Smooth muscle cell (in vitro differentiated cells): Measurements from ENCODE around the gene VIL1. TPM values are rescaled to one million over a fixed set of nuclear protein-coding genes. Genes with fewer than 3 reads are reported as not detected.

Experiments
- DNase-seq: peaks from one replicate; lab custom pipeline; 2025; ENCODE audit not compliant: unreplicated experiment; lab: John Stamatoyannopoulos, UW
- H2AFZ ChIP-seq: fragments of 200-600 bp; sonication (generic); 2 replicates; pipeline ENCODE4 v1.6.0; 2016; ENCODE audit warnings: antibody characterized with exemption, low read depth, mild to moderate bottlenecking
- H3F3A ChIP-seq: fragments of 200-600 bp; sonication (generic); 2 replicates; pipeline ENCODE4 v1.6.0; 2017; ENCODE audit warnings: antibody characterized with exemption, low read depth
- H3K27ac ChIP-seq: fragments of 200-600 bp; sonication (generic); 2 replicates; pipeline ENCODE4 v1.5.1; 2016; ENCODE audit warnings: low read depth, mild to moderate bottlenecking
- H3K27me3 ChIP-seq: fragments of 200-600 bp; sonication (generic); 2 replicates; pipeline ENCODE4 v1.6.1; 2016; ENCODE audit warnings: low read depth, mild to moderate bottlenecking
- H3K36me3 ChIP-seq: fragments of 200-600 bp; sonication (generic); 2 replicates; pipeline ENCODE4 v1.5.1; 2016; ENCODE audit warnings: low read depth
- H3K4me1 ChIP-seq: fragments of 200-600 bp; sonication (generic); 2 replicates; pipeline ENCODE4 v1.5.1; 2016; ENCODE audit warnings: low read depth
- H3K4me2 ChIP-seq: fragments of 200-600 bp; sonication (generic); 2 replicates; pipeline ENCODE4 v1.6.0; 2016; ENCODE audit warnings: mild to moderate bottlenecking
- H3K4me3 ChIP-seq: fragments of 200-600 bp; sonication (generic); 2 replicates; pipeline ENCODE4 v1.5.1; 2016; ENCODE audit warnings: mild to moderate bottlenecking
- H3K79me2 ChIP-seq: fragments of 200-600 bp; sonication (generic); 2 replicates; pipeline ENCODE4 v1.6.0; 2016; ENCODE audit warnings: low read depth, mild to moderate bottlenecking
- H3K9ac ChIP-seq: fragments of 200-600 bp; sonication (generic); 2 replicates; pipeline ENCODE4 v1.6.0; 2016; ENCODE audit warnings: low read depth
- H3K9me3 ChIP-seq: fragments of 200-600 bp; sonication (generic); replicated peaks from 2 replicates; pipeline ENCODE4 v1.5.1; 2016; ENCODE audit warnings: low read depth
- H4K20me1 ChIP-seq: fragments of 200-600 bp; sonication (generic); 2 replicates; pipeline ENCODE4 v1.6.0; 2016; ENCODE audit warnings: low read depth
- WGBS: methylation state at CpG from one replicate; pipeline ENCODE4 v1.1.7; 2016; ENCODE audit warnings: low lambda C conversion rate; 5-methylcytosine and 5-hydroxymethylcytosine counted together
- polyA plus RNA-seq: library from polyadenylated mRNA; unstranded; fragments of >200 nt; fragmentation: Nextera tagmentation; extraction: Ambion mirVana; gene quantifications from 2 replicates; pipeline ENCODE4 v1.2.1, GENCODE V29; 2016
- total RNA-seq: library from RNA; depleted of rRNA; stranded (reverse); fragments of >200 nt; gene quantifications from 2 replicates; pipeline ENCODE4 v1.2.3, GENCODE V29; 2014
- TF ChIP-seq, protein P1 (sequence below): fragments of 200-600 bp; sonication (generic); IDR thresholded peaks from 2 replicates; pipeline ENCODE4 v1.5.1; 2017; ENCODE audit warnings: borderline replicate concordance, mild to moderate bottlenecking, antibody characterized with exemption; ENCODE audit not compliant: insufficient read depth, poor library complexity, severe bottlenecking

VIL1 gene
- total and polyA plus RNA-seq, 2 experiments from 2014 or later = 0.15 TPM; not detected in 1

DNA sequence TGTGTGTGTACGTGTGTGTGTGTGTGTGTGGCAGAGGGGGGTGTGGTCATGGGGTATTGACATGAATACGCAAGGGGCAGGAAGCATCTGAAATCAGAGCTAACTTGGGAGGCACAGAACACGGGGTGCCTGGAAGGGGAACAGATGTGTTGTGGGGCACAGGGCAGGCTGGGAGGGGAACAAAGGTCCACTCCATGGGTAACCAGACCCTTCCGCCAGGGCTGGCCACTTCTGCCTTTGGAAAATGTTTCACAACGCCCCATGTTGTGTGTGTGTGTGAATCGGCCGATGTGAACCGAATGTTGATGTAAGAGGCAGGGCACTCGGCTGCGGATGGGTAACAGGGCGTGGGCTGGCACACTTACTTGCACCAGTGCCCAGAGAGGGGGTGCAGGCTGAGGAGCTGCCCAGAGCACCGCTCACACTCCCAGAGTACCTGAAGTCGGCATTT lies 37.0 kb upstream of the VIL1 start, which contains the start of gene SLC11A1:
SLC11A1 (plus strand) TSS at position 358 of the 451 bp plus-strand sequence. CDS start 96 bp downstream, outside the sequence.
- no peak within 1 kb of the TSS for H3K9ac ChIP-seq
- H3K36me3 ChIP-seq = no peaks in the 10 kb centered on the region
- H4K20me1 ChIP-seq = no peaks in the 10 kb centered on the region
- H3K27me3 ChIP-seq = no peaks in the 10 kb centered on the region
- TF ChIP-seq, protein P1, sequence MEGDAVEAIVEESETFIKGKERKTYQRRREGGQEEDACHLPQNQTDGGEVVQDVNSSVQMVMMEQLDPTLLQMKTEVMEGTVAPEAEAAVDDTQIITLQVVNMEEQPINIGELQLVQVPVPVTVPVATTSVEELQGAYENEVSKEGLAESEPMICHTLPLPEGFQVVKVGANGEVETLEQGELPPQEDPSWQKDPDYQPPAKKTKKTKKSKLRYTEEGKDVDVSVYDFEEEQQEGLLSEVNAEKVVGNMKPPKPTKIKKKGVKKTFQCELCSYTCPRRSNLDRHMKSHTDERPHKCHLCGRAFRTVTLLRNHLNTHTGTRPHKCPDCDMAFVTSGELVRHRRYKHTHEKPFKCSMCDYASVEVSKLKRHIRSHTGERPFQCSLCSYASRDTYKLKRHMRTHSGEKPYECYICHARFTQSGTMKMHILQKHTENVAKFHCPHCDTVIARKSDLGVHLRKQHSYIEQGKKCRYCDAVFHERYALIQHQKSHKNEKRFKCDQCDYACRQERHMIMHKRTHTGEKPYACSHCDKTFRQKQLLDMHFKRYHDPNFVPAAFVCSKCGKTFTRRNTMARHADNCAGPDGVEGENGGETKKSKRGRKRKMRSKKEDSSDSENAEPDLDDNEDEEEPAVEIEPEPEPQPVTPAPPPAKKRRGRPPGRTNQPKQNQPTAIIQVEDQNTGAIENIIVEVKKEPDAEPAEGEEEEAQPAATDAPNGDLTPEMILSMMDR = no peak
- H3K9me3 ChIP-seq = no peaks in the 10 kb centered on the region
- H3K4me3 ChIP-seq = no peak within 1 kb of the TSS
- H3K79me2 ChIP-seq = no peaks in the 10 kb centered on the region
- H3K4me2 ChIP-seq = no peak within 1 kb of the TSS
- no peaks in the 10 kb centered on the region for H3F3A ChIP-seq
- H2AFZ ChIP-seq = no peak within 1 kb of the TSS
- 90% methylated on average over 13 of the region's 13 CpGs for whole genome bisulfite sequencing
- no peaks in the 10 kb centered on the region for H3K4me1 ChIP-seq
- H3K27ac ChIP-seq = no peak within 1 kb of the TSS
- DNase-seq = no peak

DNA sequence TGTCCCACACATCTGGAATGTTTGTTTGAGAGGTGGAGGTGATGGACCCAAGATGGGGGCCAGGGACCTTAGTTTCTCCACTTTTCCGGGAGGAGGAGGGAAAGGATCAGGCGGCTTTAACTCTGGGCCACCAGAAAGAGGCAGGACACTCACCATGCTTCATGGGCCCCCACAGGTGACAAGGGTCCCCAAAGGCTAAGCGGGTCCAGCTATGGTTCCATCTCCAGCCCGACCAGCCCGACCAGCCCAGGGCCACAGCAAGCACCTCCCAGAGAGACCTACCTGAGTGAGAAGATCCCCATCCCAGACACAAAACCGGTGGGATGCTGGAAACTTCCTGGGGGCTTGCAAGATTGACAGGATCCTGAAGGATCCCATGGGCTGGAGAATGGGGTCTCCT lies 36.1 kb upstream of the VIL1 start:
- TF ChIP-seq, protein P1 = no peak
- no peak overlapping the region for H3K27ac ChIP-seq
- no peak overlapping the region for H2AFZ ChIP-seq
- 92% methylated on average over 6 of the region's 6 CpGs for WGBS
- no peaks in the 10 kb centered on the region for H3F3A ChIP-seq
- no peak overlapping the region for H3K4me2 ChIP-seq
- H3K36me3 ChIP-seq = no peaks in the 10 kb centered on the region
- H3K4me1 ChIP-seq = no peaks in the 10 kb centered on the region
- no peak for DNase-seq
- H3K9ac ChIP-seq = no peak overlapping the region
- no peaks in the 10 kb centered on the region for H3K27me3 ChIP-seq
- no peaks in the 10 kb centered on the region for H4K20me1 ChIP-seq
- H3K9me3 ChIP-seq = no peaks in the 10 kb centered on the region
- no peak overlapping the region for H3K4me3 ChIP-seq
- H3K79me2 ChIP-seq = no peaks in the 10 kb centered on the region

DNA sequence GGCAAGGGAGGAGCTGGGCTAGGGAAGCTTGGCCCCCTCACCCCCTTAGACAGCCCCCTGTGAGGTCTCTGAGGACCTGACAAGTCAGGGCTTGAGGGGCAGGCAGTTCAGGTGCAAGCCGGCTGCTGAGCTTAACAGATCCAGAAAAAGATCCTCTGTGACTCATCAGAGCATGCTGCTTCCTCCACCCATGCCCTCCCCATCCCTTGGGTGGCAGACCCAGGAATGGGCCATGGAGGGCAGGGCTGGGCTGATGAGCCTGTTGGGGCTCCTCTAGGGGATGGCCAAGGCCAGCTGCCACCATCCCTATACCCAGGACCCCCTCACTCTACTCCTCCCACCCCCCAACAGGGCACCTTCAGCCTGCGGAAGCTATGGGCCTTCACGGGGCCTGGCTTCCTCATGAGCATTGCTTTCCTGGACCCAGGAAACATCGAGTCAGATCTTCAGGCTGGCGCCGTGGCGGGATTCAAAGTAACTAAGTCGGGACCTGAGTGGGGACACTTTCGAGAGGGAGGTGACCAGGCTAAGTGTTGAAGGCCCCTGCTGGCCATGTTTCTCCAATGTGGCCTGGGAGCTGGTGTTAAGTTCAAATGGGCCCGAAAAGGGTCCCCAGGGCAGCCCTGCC lies 34.9 kb upstream of the VIL1 start:
- Histone ChIP-seq H3K9me3 (no peaks in the 10 kb centered on the region), H3K27ac (no peak overlapping the region), H3K4me2 (no peak overlapping the region), H3K9ac (no peak overlapping the region), H3K4me1 (no peaks in the 10 kb centered on the region), H3K36me3 (no peaks in the 10 kb centered on the region), H4K20me1 (no peaks in the 10 kb centered on the region), H2AFZ (no peak overlapping the region), H3F3A (no peaks in the 10 kb centered on the region), H3K4me3 (no peak overlapping the region), H3K79me2 (no peaks in the 10 kb centered on the region), H3K27me3 (no peaks in the 10 kb centered on the region)
- TF ChIP-seq, protein P1 = no peak
- no peak for DNase-seq
- WGBS = 89% methylated on average over 10 of the region's 10 CpGs

DNA sequence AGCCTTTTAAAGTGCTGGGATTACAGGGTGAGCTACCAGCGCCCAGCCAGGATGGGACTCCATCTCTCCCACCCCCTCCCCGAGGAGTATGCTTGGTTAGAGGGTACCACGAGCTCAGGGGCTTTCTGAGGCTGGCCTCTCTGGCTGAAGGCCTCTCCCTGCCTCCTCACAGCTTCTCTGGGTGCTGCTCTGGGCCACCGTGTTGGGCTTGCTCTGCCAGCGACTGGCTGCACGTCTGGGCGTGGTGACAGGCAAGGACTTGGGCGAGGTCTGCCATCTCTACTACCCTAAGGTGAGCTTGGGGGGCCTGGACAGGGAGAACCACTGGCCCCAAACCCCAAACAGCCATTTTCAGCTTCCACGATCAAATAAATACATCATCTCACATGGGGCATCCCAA lies 33.9 kb upstream of the VIL1 start:
- no peaks in the 10 kb centered on the region for H3K36me3 ChIP-seq
- H3K9ac ChIP-seq = no peak overlapping the region
- H3K27me3 ChIP-seq = no peaks in the 10 kb centered on the region
- TF ChIP-seq, protein P1 = no peak
- no peaks in the 10 kb centered on the region for H3F3A ChIP-seq
- no peaks in the 10 kb centered on the region for H3K4me1 ChIP-seq
- H4K20me1 ChIP-seq = no peaks in the 10 kb centered on the region
- H2AFZ ChIP-seq = no peak overlapping the region
- H3K9me3 ChIP-seq = no peaks in the 10 kb centered on the region
- DNase-seq = no peak
- 89% methylated on average over 9 of the region's 9 CpGs for WGBS
- H3K27ac ChIP-seq = no peak overlapping the region
- H3K79me2 ChIP-seq = no peaks in the 10 kb centered on the region
- H3K4me2 ChIP-seq = no peak overlapping the region
- H3K4me3 ChIP-seq = no peak overlapping the region
